ENCODE data around the gene RPTOR. TPM values are rescaled to one million over a fixed set of nuclear protein-coding genes. Genes with fewer than 3 reads are reported as not detected.
A peak's percentile ranks its signal among the peaks of the same experiment; 100 is the strongest.

The RPTOR gene
- total RNA-seq, 3 donors from 2014 or later: 21.4 to 27.5 (median 23.6) TPM

DNA sequence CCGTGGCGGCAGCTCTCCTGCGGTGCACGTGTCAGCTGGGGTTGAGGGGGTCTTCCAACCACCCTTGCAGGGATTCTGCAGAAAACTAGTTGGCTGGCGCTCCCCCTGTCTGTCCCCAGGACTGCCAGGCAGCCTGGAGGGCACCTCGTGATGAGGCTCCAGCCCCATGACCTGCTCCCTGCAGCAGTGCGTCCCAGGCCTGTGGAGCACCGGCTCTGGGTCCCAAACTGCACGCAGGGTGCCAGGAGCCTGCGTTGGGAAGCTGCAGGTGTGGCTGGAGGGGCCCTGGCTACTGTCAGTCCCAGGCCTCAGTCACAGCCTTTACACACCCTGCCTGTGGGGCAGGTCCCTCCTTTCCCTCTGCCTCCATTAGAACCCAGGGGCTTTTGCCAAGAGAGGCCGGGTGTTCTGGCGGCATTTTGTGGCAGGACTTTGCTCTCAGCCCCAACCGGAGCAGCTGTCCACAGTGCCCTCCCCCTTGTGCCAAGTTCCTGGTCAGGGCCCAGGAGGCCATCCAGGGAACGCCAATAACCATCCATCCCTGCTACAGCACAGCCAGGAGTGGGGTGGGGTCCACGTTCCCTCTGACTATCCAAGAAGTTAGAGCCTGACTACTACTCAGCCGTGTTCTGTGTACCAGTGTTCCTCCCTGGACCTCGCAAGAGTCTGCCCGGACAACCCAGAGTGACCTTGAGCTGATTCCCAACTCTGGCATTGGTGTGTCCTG is 456.2 kb downstream of the RPTOR start:
- Histone ChIP-seq H3K27me3 (peaks cover 6 to 20% of the 10 kb centered on the region in 2 donors), H3K4me1 (peaks cover 6 to 11% of the 10 kb centered on the region in 2 donors), H3K27ac (no peak overlapping the region), H3K9me3 (no peaks in the 10 kb centered on the region), H3K4me3 (no peak overlapping the region), H3K36me3 (peaks cover 12% of the 10 kb centered on the region)
- intact Hi-C loops (cut with DNase I; ENCODE audit: low total_unique reads): no loop called here
- no peak for TF ChIP-seq POLR2AphosphoS5 (IDR thresholded peaks at IDR 0.05)
- no peak for TF ChIP-seq POLR2A (IDR thresholded peaks at IDR 0.05)
- TF ChIP-seq, protein P1, sequence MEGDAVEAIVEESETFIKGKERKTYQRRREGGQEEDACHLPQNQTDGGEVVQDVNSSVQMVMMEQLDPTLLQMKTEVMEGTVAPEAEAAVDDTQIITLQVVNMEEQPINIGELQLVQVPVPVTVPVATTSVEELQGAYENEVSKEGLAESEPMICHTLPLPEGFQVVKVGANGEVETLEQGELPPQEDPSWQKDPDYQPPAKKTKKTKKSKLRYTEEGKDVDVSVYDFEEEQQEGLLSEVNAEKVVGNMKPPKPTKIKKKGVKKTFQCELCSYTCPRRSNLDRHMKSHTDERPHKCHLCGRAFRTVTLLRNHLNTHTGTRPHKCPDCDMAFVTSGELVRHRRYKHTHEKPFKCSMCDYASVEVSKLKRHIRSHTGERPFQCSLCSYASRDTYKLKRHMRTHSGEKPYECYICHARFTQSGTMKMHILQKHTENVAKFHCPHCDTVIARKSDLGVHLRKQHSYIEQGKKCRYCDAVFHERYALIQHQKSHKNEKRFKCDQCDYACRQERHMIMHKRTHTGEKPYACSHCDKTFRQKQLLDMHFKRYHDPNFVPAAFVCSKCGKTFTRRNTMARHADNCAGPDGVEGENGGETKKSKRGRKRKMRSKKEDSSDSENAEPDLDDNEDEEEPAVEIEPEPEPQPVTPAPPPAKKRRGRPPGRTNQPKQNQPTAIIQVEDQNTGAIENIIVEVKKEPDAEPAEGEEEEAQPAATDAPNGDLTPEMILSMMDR (IDR thresholded peaks at IDR 0.05): no peak
- no peak for DNase-seq (ENCODE audit: low spot score in 2 of 2)

DNA sequence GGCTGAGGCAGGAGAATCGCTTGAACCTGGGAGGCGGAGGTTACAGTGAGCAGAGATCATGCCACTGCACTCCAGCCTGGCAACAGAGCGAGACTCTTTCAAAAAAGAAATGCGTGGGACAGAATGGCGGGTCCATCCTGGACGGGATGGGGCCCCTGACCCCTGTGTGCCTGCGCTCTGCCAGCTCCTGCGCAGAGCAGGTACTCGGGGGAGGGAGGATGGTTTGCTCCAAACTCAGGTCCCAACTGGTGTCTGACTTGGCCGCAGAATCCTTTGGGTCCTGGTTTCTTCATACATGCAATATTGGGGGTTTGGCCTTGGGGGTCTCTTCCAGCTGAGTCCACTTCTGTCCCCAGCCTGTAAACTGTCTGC is 457.4 kb downstream of the RPTOR start:
- no peak for TF ChIP-seq POLR2A (IDR thresholded peaks at IDR 0.05)
- TF ChIP-seq, protein P1 (IDR thresholded peaks at IDR 0.05): no peak
- TF ChIP-seq POLR2AphosphoS5 (IDR thresholded peaks at IDR 0.05): no peak
- H3K36me3 ChIP-seq: peaks cover 12% of the 10 kb centered on the region
- intact Hi-C loops (cut with DNase I; ENCODE audit: low total_unique reads): no loop called here

DNA sequence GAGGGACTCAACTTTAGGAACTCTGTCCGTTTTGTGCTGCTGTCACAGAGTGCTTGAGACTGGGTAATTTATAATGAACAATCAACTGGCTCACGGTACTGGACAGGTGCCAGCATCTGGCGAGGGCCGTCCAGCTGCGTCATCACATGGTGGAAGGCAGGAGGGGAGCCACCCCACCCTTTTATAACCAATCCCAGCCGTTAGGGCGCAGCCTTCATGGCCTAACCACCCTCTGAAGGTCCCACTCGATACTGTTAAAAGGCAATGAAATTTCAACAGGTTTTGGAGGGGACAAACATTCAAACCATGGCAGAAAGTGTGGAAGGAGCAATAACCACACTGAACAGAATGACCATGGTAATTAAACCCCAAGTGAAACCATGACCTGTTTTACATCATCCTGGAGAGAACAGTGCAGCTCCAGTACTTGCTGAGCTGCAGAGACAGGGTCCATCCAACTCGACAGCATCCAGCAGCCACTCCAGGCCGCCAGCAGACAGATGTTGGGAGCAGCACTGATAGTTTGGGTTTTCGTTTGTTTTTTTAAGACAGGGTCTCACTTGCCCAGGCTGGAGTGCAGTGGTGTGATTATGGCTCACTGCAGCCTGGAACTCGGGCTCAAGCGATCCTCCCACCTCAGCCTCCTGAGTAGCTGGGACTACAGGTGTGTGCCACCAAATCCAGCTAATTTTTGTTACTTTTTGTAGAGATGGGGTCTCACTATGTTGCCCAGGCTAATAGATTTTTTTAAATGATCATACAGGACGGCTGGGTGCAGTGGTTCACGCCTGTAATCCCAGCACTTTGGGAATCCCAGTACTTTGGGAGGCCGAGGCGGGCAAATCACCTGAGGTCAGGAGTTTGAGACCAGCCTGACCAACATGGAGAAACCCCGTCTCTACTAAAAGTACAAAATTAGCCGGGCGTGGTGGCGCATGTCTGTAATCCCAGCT is 458.0 kb downstream of the RPTOR start:
- H3K27ac ChIP-seq: no peak overlapping the region

More for the DNA sequence above, 457.4 kb downstream of the RPTOR start:
- Histone ChIP-seq H3K9me3 (no peaks in the 10 kb centered on the region), H3K27ac (no peak overlapping the region), H3K4me3 (no peak overlapping the region), H3K27me3 (peaks cover 6 to 20% of the 10 kb centered on the region in 2 donors), H3K4me1 (peaks cover 6 to 11% of the 10 kb centered on the region in 2 donors)
- DNase-seq (ENCODE audit: low spot score in 2 of 2): no peak

DNA sequence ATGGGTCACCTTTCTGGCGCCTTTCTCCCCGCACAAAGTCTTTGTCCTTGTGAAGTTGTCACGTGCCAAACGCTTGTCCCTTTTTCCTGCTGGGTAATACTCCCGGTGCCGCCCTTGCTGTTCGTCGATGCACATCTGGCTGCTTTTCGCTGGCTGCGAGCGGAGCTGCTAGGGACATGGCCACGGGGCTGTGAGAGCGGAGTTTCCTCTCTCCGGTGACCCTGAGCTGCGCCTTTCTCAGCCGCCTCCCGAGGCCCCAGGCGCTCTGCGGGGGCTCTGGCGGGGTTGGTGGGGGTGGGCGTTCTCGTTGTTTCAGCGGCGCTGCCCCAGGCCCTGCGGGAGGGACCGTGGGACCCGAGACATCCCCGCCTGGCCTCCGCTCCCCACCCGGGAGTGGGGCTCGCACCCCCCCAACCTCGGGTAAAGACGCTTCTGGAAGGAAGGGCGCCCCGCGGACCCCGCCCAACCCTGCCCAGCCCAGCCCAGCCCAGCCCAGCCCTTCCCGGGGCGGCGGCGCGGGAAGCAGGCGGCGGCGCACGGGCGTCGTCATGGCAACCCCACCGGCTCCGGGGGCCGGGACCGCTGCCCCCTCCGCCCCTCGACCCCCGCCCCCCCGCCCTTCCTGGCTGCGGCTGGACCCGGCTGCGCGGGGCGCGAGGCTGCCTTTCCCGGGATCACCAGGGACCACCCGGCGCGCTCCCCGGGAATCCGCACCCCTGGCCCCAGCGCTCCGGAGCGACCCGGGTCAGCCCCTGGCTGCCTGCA is 459.3 kb downstream of the RPTOR start:
- DNase-seq (ENCODE audit: low spot score in 2 of 2): no peak

More for the DNA sequence above, 458.0 kb downstream of the RPTOR start:
- H3K4me1 ChIP-seq: peaks cover 6 to 11% of the 10 kb centered on the region in 2 donors
- peaks cover 6 to 20% of the 10 kb centered on the region in 2 donors for H3K27me3 ChIP-seq
- no peak overlapping the region for H3K4me3 ChIP-seq
- intact Hi-C loops (cut with DNase I; ENCODE audit: low total_unique reads): no loop called here
- H3K36me3 ChIP-seq: peaks cover 8% of the 10 kb centered on the region
- TF ChIP-seq, protein P1 (IDR thresholded peaks at IDR 0.05): no peak
- no peaks in the 10 kb centered on the region for H3K9me3 ChIP-seq
- no peak for DNase-seq (ENCODE audit: low spot score in 2 of 2)

More for the DNA sequence above, 459.3 kb downstream of the RPTOR start:
- Histone ChIP-seq H3K36me3 (no peaks in the 10 kb centered on the region), H3K4me3 (peak overlapping the region; percentile 3 to 60 (median 23)), H3K27ac (no peak overlapping the region), H3K27me3 (peaks cover 6 to 20% of the 10 kb centered on the region in 2 donors), H3K9me3 (no peaks in the 10 kb centered on the region), H3K4me1 (peaks cover 6 to 11% of the 10 kb centered on the region in 2 donors)
- TF ChIP-seq POLR2AphosphoS5 (IDR thresholded peaks at IDR 0.05): no peak
- TF ChIP-seq, protein P1 (IDR thresholded peaks at IDR 0.05): no peak
- TF ChIP-seq POLR2A (IDR thresholded peaks at IDR 0.05): no peak
- intact Hi-C loops (cut with DNase I; ENCODE audit: low total_unique reads): no loop called here
